Measurements from ENCODE around the gene SEMA3D.

The SEMA3D gene

DNA sequence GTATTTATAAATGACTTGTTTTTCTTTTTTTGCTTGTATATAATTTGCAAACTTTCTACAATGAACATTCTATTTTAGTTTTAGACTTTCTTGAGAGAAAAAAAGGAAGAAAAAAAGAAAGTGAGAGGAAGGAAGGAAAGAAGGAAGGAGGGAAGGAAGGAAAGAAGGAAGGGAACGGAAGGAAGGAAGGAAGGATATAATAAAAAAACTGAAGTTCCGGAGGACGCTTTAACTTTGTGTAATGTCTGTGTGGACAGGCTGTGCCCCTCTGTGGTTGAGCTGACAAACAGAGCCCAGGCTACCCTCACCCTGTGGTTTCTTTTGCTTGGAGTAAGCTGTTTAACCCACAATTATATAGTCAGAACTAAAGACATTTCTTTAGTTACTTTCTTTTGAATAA is 108.7 kb downstream of the SEMA3D start:
- DNase-seq (ENCODE audit: low spot score), result no peak

DNA sequence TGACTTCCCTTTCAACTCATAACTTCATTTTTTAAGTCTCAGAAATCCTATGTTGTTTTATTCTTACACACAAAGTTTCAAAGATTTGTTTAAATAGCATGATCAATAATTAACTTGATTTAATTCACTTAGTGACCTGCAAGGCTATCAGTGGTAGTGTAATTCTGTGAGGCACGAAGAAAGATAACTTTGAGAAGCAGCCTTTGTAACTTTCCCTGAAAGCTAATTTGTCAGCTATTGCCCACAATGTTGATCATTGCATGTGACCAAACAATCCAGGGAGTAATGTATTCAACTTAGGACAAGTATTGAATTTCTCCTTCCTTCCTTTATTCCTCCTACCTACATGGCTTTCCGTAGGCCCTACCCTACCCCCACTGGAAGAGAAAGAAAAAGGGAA is 111.0 kb downstream of the SEMA3D start:
- no peak for DNase-seq (ENCODE audit: low spot score)

DNA sequence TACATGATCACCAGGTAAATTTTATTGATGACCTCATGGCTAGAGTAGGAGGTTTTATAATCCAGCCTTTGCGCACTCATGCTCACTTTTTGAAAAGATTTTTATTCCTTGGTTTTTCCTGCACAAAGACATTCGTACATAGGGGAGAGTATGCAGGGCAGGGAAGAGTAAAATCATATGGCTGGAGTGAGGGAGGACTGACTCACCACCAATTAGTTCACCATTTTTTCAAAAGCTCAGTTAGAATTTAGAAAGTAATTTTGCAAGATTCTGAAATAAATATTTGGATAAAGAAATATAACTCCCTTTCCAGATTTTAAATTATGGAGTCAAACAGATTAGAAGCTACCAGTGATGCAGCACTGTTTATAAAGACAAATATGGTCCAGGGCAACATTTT is 111.9 kb downstream of the SEMA3D start:
- no peak for DNase-seq (ENCODE audit: low spot score)

DNA sequence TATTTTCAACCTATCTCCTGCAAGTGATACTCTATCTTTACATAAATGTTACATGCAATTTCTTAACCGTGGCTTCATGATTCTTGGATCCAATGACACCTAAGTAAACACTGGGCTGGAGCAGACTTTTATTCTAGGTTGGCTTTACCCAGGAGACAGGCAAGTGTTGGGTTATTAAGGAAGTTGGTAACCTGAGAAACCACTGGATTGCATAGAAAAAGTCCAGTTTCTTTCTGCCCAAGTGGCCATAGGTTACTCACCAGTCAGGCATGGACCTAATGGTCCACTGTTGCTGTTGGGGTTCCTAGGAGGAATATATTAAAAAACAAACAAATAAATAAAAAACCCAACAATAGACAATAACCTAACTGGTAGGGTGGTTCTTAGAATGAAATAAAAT is 112.8 kb downstream of the SEMA3D start:
- no peak for DNase-seq (ENCODE audit: low spot score)

DNA sequence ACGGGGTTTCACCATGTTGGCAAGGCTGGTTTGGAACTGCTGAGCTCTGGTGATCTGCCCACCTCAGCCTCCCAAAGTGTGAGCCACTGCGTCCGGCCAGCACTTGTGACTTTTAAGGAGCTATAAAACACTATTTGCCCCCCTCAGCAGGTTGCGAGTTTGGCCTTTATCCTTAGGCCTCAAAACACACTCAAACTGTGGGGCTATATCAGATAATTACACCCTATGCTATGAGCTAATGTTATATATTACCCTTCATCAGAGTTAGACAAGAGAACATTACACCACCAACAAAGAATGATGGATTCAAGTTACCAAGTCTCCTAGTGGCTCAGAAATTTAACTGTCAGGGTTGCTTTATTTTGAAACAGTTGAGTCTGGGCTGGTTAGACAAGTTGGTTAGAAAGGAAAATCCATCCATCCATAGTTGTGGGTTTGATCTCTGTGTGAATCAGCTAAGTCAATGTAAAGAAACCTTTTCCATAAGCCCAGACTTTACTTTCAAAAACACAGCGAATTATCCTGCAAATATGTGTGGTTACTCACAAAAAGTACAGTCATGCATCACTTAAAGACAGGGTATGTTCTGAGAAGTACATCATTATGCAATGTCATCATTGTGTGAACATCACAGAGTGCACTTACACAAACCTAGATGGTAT is 115.8 kb downstream of the SEMA3D start:
- no peak for DNase-seq (ENCODE audit: low spot score)

DNA sequence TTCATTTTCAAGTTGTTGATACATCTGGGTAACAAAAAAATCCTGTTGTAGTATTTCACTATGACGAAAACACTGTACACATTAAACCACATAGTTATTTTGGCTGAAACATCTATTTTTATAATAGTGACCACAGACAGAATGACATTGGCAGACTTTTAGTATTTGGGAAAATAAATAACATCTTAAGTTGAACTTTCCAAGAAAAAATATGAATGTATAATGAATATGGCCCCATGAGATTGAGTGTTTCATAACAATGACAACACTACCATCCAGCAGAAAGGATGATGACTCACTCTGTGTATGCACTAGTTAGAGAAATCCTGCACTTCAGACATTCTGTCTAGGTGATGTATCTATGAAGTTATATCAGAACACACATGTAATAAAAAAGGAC is 118.1 kb downstream of the SEMA3D start:
- DNase-seq (ENCODE audit: low spot score), result no peak

DNA sequence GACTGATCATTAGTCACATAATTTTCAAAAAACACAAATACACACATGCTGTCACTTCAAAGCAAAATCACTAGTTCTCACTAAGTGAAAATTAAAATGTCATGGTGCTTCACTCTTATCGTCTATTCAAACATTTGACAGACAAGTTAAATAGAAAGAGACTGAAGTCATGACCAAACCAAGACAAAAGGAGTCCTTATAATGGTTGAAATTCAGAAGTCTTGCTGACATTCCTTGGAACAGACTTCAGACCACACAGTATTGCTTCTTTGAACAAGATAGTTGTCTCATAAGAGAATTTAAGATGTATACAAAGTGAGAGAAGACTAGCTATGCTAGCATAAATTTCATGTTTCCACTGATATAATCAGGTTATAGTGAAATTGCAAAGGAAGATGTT is 119.5 kb downstream of the SEMA3D start:
- DNase-seq (ENCODE audit: low spot score), result no peak

DNA sequence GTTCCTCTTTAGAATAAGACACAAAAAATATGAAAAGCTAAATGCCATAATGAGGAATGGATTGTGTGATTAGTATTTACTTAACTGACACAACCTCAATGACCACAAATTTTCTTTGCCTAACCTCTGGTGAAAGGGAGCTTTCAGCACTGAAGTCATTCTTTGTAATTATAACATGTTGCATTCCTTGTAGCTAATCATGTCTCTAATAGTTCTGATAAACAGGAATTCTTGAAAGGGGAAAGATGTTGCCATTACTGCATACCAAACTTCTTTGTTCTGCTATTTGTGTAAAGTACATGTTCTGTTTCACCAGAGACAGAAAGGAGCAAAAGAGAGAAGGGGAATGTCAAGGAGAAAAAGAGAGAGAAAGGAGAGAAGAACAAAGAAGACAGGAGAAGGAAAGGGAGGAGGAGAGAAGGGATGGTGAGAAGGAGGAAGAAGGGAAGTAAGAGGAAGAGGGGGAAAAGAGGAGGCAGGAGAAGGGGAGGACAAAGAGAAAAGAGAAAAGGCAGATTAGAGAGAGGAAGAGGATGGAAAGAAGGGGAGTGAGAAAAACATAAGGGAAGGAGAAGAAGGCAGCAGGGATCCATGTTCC is 120.9 kb downstream of the SEMA3D start:
- no peak for DNase-seq (ENCODE audit: low spot score)

DNA sequence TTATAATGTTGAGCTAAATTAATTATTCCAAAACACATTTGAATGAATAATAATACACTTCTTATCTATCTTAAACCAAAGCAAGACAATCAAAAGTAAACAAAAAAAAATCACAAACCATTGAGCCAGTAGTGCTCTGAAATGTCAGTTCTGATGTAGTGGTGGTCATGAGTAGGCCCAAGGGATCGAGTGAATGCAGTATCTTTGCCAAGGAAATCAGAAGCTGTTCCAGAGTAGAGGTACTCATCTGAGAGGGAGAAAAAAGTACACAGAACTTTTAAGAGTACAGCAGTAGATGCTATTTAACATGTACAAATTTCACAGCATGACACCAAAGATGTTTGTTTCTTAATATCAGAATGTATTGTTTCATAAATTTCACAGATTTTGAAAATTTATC is 121.5 kb downstream of the SEMA3D start:
- DNase-seq (ENCODE audit: low spot score), result no peak

DNA sequence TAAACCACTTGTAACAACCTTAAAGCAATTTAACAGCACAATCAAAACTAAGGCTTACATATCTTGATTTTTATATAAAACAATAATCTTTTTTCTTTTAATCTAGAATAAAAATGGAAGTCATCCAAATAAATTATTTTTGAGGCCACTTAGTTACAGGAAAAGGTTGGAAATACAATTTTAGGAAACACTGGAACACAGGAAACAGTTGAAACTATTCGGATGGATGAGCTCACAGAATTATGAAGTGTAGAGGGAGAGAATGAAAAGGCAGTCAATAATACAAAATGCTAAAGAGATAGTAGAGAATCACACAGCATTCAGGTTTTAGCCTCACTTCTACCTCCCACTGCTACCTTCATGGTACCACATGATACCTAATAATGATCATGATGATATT is 124.2 kb downstream of the SEMA3D start:
- no peak for DNase-seq (ENCODE audit: low spot score)

DNA sequence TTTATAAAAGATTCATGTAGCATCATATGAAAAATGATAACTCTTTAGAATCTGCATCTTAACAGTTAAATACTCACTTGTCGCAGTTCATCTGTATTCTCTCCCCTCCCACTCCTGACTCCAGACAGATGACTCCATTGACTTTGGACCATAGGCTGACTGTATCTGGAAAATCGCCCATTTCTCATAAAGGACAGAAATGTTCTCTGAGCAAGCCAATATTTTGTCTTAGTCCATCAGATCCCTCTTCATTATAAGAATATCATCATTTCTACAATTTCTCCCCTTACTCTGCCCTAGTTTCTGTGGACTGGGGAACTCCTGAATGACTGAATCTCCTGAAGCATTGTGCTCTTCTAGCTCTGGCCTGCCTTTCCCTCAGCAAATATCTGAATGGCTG is 125.4 kb downstream of the SEMA3D start:
- no peak for DNase-seq (ENCODE audit: low spot score)

DNA sequence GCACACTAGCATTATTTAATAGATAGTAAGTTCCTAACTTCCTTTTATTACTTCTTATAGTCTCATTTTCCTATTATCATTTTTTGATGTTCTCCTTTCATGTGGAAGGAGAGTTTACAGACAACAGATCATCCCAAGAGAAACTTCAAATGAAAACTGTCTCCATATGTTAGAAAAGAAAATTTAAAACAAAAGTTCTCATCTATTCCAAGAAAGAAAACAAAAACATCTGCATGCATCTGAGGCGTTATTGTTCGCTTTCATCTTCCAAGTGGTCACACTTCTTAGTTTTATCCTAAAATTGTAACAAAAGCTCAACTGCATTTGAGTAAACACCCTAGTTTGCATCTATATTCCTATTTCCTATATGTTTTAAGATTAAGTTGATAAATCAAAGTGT is 126.2 kb downstream of the SEMA3D start:
- DNase-seq (ENCODE audit: low spot score), result no peak

DNA sequence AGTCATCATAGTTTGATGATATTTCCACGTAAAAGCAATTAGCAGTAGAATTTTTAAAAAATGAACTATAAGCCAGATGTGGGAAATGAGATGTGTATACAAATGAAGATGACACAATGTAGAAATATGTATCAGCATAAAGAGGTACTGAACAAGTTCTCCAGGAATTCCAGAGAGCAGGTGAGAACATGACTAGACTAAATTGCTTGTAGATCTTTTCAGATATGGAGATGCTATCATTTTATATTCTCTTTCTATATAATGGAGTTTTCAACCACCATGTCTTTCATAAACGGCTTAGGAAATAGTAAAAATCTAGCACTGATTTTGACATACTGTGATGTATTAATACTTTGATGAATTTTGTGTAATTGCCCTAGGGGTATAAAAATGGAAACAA is 130.9 kb downstream of the SEMA3D start:
- DNase-seq (ENCODE audit: low spot score), result no peak

DNA sequence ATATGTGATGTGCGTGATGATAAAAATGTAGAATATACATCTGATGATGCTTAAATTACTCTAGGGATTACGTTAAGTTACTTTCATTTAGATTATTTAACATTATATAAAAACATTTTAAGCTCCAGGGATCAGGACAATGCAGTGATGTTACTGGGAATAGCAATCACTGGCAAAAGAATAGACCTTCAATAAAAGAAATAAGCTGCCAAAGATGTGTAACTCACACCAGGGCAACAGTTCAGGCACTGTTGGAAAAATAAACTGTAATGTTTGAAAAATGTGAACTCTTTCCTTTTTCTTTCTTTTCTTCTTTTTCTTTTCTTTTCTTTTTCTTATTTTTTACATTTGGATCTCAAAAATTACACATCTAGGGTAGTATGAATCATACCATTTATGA is 131.7 kb downstream of the SEMA3D start:
- no peak for DNase-seq (ENCODE audit: low spot score)

DNA sequence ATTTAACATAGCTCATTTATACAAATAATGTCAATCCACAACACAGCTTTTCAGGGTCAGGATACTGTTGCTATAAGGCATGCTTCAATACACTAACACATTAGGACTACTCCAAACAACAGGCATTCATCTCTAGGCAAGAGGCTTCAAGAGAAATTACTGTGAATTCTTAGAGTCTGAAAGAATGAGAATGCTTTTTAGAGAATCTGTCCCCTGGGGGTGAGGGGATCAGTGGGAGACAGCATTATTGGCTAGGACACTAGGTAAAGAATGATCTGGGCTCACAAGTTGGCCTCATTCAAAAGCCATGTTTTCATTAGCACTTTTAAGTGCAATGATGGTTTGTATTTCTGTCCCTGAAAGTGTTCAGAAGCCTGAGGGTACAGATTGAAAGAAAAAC is 132.6 kb downstream of the SEMA3D start:
- no peak for DNase-seq (ENCODE audit: low spot score)

DNA sequence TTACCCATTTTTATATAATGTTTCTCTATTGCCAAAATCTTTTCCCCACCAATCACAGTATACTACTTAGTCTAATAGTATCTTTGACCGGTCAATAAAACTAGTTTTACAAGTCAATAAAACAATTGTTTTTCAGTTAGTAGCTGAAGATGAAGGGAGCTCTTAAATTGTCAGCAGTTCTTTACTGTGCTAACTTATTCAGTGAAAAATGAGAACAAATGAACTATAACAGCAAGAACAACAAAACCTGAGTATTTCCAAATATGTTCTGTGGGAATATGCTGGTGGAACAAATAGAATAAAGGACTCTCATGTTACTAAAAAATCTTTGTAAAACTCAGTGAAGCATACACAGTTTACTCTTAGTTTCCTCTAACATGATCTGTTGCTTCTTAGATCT is 134.0 kb downstream of the SEMA3D start:
- no peak for DNase-seq (ENCODE audit: low spot score)

DNA sequence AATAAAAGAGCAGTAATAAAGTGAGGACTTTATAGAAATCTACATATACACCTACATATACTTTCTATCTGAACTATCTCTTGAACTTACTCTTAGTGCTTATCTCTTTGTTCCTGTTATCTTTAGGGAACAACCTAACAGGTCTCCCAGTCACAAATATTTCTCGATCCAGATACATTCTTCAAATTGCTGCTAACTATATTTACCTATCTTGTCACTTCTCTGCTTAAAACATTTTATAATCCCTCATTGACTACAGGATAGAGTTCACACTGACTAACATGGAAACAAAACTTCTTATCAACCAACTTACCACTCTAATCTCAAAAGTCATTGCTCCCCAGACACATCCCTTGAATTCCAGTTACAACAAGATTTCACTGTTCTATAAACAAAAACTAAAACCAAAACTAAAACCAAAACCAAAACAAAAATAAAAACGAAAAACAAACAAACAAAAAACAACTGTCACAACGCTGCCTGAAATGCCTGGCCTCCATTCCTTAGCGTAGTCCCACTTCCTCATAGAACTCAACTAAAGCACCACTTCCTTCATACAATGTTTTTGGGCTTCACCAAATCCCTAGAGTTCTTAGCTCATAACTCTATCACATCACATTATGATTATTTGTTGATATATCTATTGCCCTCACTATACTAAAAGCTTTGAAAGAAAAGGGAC is 134.7 kb downstream of the SEMA3D start:
- DNase-seq (ENCODE audit: low spot score), result no peak

DNA sequence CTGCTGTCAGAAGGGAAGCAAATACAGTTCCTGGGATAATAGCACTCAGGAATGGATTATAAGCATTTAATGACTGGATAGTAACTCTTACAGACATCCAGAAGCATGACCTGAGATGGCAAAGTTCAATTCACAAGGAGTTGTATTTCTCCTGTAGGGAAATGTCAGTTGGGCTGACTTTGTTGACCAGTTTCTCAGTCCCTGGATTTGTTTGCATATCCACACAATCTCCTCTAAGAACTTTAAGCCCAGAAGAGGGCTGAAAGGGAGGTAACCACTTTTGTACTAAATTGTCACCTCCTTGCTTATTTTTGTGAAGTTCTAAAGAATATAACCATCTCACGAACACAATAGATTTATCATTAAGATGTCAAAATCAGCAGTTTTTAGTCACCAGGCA is 140.3 kb downstream of the SEMA3D start:
- no peak for DNase-seq (ENCODE audit: low spot score)

DNA sequence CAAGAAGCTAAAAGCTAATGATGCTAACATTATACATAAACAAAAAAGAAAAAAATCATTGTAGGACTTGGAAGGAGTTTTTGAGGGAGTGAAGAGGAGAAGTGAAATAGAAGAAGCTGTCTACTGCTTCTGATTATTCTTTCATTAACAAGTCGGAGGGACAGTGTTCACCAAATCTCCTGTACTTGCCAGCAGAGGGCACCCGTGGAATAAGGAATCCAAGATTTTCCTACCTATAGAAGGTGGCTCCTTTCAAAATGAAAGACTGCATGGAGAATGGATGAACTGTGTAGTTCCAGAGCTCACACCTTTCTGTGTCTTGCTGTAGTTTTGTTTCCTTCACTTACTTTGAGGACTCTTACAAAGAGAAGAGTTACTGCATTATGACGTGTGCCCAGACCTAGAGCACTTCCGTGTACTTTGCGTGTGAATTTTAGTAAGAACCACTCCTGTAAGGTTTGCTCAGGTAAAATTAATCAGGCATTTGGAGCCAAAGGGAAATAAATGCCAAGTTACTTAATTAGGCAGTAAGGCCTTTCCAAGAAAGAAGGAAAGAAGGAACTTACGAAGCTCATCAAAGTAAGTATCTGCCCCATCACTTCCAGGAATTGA is 145.1 kb downstream of the SEMA3D start:
- peak; percentile 73 for DNase-seq (ENCODE audit: low spot score)

DNA sequence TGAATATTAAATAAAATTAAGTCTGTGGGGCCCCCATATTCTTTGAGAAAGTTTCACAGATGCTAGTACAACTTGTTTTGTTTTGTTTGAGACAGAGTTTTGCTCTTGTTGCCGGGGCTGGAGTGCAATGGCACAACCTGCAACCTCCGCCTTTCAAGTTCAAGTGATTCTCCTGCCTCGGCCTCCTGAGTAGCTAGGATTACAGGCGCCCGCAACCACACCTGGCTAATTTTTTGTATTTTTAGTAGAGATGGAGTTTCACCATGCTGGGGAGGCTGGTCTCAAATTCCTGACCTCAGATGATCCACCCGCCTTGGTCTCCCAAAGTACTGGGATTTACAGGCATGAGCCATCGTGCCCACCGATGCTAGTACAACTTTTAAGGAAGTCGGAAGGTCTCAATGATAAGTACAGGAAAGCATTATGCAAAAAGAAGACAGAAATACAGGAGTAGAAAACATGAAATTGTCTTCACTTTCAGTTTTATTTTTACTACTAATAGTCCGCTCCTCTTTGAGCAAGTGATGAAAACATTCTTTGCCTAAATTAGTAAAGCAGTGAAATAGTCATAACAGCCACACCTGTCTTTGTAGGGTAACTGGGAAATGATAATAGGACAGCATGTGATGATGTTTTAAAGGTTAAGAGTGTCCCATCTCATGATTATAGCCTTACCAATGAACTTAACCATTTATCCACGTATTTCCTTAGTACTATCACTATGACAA is 147.5 kb downstream of the SEMA3D start:
- DNase-seq (ENCODE audit: low spot score), result no peak

DNA sequence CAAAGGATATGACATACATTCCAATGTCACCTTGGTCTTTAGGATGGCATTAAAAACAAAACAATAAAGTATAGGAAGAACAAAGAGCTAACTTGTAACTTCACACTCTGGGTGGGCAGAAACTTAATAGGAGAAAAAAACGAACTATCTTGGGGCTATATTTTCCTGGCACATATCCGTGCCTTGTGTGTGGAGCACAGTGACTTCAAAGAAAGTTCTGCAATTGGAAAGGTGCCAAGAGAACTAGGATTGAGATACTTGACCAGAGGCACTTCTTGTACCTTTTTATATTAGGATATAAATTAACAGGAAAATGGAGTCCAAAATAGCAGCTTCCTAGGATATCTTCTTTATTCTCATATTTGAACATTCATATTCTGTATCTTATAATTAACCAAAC is 148.4 kb downstream of the SEMA3D start:
- no peak for DNase-seq (ENCODE audit: low spot score)

DNA sequence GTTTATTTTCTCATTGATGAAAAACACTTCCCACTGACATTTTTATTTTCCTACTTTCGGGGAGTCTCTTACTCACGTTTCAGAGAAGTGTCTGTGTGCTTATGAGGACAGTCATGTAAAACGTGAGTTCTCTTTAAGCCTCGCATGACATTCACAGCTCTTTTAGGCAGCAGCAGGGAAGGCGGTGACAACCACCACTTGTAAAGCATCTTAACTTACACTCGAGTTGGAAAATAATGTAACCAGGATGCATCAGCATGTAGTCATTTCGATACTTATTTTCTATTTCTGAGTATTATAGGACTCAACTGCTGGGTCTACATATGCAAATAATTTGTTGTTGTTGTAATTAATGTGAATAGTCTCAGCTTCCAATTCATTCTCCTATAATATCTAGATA is 153.6 kb downstream of the SEMA3D start:
- no peak for DNase-seq (ENCODE audit: low spot score)

DNA sequence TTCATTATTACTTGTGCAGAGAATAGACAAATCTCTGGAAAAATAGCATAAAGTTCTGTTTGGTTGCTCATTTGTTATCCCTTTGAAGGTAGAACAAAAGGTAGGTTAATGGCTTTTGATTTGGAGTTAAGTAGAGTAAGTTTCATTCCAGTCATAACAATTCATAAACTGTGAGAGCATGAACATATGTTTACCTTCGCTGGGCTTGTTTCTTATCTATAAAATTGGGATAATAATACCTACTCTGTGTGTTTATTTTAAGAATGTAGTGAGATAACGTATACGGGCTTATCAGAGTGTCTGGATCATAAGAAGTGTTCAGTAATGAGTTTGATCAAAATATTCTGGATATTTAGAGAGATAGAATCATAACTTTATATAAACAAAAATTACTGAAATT is 155.4 kb downstream of the SEMA3D start:
- no peak for DNase-seq (ENCODE audit: low spot score)
